ENCODE results near the gene SH3RF1.
A peak's percentile ranks its signal among the peaks of the same experiment; 100 is the strongest.

The SH3RF1 gene

DNA sequence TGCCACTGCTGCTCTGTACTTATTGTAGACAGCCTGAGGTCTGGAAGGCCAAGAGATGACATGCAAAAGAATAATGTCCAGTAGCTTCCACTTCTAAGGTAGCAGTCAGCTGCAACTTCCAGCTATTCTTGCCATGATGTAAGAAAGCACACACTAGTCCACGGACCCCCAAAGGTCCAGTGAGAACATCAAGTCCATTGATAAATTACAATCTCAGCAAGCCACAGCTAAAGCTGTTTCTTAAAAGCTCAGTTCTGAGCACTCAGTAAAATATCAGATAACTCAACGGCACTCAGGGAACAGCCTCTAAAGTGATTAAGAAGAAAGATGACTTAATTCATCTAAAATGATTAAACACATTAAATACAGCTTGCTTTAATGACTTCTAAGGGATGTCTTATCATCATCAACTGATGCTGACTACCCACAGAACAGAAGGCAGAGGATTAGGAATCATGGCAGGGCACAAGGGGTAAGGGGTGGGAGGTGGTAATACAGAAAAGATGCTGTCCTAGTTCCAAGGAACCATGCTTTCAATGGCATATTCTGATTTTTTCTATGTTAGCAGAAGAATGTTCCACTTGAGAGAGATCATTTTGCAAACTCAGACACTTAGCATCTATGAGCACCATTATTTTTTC is 161.6 kb downstream of the SH3RF1 start:
- no peak overlapping the region for H3K9ac ChIP-seq
- no peaks in the 10 kb centered on the region for H3K9me3 ChIP-seq
- H3K4me2 ChIP-seq, result no peak overlapping the region
- H3K4me1 ChIP-seq, result no peaks in the 10 kb centered on the region
- no peaks in the 10 kb centered on the region for H3K27me3 ChIP-seq
- TF ChIP-seq Cebpa-rat (IDR thresholded peaks at IDR 0.05), result no peak
- H3K27ac ChIP-seq, result no peak overlapping the region
- peaks cover 82% of the 10 kb centered on the region for H3K36me3 ChIP-seq
- H3K4me3 ChIP-seq, result no peak overlapping the region
- no peaks in the 10 kb centered on the region for H4K20me1 ChIP-seq

DNA sequence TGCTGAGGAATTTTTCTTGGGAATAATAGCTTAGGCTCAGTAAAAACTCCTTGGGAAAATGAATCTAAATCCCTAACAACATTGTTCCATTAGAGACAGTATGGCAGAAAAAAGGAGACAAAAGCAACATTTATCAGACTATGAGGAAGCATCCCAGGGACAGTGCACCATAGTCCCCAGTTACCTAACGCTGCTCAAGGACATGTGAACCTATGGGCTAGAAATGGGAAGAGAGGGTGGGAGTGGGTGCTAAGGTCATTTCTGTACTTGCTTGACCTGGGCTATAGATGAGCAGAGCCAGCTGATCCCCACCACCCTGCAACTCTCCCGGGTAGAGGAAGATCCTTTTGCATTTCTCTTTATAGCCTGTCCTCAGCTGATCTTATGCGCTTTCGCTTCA is 162.5 kb downstream of the SH3RF1 start:
- no peak overlapping the region for H3K27ac ChIP-seq
- TF ChIP-seq Cebpa-rat (IDR thresholded peaks at IDR 0.05), result no peak
- H4K20me1 ChIP-seq, result no peaks in the 10 kb centered on the region
- no peak overlapping the region for H3K9ac ChIP-seq
- peaks cover 80% of the 10 kb centered on the region for H3K36me3 ChIP-seq
- H3K9me3 ChIP-seq, result no peaks in the 10 kb centered on the region
- H3K4me2 ChIP-seq, result no peak overlapping the region
- H3K4me1 ChIP-seq, result no peaks in the 10 kb centered on the region
- H3K27me3 ChIP-seq, result no peaks in the 10 kb centered on the region
- no peak overlapping the region for H3K4me3 ChIP-seq

DNA sequence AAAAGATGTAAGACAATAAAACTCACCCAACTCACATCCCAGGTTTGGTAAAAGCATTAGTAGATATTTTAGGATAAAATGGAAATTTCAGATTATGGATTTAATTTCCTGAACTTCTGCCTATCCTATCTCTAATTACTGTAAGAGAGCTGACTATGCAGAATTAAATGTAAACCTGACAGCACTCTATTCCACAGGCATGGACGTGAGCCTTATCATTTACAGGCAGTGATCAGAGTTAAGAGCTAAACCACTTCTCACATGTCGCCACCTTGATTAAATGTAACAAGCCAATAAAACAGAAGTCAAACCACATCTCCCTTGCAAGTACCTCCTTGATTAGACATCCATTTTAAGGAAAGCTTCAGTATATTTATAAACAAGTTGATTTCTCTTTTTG is 163.2 kb downstream of the SH3RF1 start:
- H4K20me1 ChIP-seq, result no peaks in the 10 kb centered on the region
- H3K27ac ChIP-seq, result no peak overlapping the region
- no peak overlapping the region for H3K4me2 ChIP-seq
- TF ChIP-seq Cebpa-rat (IDR thresholded peaks at IDR 0.05), result no peak
- H3K36me3 ChIP-seq, result peaks cover 73% of the 10 kb centered on the region
- no peak overlapping the region for H3K4me3 ChIP-seq
- no peaks in the 10 kb centered on the region for H3K9me3 ChIP-seq
- no peaks in the 10 kb centered on the region for H3K4me1 ChIP-seq
- no peak overlapping the region for H3K9ac ChIP-seq
- H3K27me3 ChIP-seq, result no peaks in the 10 kb centered on the region

DNA sequence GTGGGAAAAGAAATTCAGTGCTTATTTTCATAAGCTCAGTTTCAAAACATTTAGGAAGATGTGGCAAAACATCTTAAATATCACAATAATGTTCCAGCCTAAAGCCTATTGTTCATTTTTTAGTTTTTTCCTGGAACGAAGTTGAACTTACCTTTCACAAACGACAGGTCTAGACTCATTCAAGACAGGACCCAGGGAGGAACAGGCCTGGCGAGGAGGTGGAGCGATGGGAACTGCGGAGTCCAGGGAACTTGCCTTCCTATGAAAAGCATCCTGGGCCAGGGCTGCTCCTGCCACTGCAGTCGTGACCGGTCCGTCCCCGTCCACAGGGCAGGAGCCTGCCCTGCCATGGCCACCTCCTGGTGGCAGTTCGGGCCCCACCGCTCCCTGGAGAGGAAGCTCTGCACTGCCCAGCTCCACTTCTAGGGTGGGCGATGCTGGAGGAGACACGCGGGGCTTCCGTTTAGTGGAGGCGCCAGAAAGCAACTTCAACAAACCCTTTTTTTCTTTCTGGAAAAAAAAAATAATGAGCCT is 164.0 kb downstream of the SH3RF1 start:
- TF ChIP-seq Cebpa-rat (IDR thresholded peaks at IDR 0.05), result no peak
- no peaks in the 10 kb centered on the region for H3K27me3 ChIP-seq
- H3K4me3 ChIP-seq, result no peak overlapping the region
- H3K4me1 ChIP-seq, result no peaks in the 10 kb centered on the region
- H3K9ac ChIP-seq, result no peak overlapping the region
- no peaks in the 10 kb centered on the region for H3K9me3 ChIP-seq
- no peaks in the 10 kb centered on the region for H4K20me1 ChIP-seq
- peaks cover 67% of the 10 kb centered on the region for H3K36me3 ChIP-seq
- H3K4me2 ChIP-seq, result no peak overlapping the region
- no peak overlapping the region for H3K27ac ChIP-seq

DNA sequence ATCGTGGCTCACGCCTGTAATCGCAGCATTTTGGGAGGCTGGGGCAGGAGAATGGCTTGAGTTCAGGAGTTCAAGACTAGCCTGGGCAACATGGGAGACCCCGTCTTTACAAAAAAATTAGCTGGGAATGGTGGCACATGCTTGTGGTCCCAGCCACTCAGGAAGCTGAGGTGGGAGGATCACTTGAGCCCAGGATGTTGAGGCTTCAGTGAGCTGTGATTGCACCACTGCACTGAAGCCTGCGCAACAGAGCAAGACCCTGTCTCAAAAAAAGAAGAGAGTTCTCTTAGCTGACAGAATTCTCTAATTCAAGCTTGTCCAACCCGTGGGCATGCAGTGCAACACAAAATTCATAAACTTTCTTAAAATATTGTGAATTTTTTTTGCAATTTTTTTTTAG is 165.1 kb downstream of the SH3RF1 start:
- Histone ChIP-seq H3K4me3 (no peak overlapping the region), H3K4me2 (no peak overlapping the region), H3K4me1 (peaks cover 2% of the 10 kb centered on the region), H3K27me3 (no peaks in the 10 kb centered on the region), H3K27ac (no peak overlapping the region), H3K9me3 (no peaks in the 10 kb centered on the region), H4K20me1 (no peaks in the 10 kb centered on the region), H3K9ac (no peak overlapping the region), H3K36me3 (peaks cover 58% of the 10 kb centered on the region)
- TF ChIP-seq Cebpa-rat (IDR thresholded peaks at IDR 0.05), result no peak

- TF ChIP-seq Cebpa-rat (IDR thresholded peaks at IDR 0.05), result no peak
- Histone ChIP-seq H3K27ac (no peak overlapping the region), H3K4me1 (peaks cover 18% of the 10 kb centered on the region), H3K4me2 (no peak overlapping the region), H4K20me1 (no peaks in the 10 kb centered on the region), H3K4me3 (no peak overlapping the region), H3K9me3 (no peaks in the 10 kb centered on the region), H3K27me3 (no peaks in the 10 kb centered on the region), H3K36me3 (peaks cover 42% of the 10 kb centered on the region), H3K9ac (no peak overlapping the region)
These were observed 166.8 kb downstream of the SH3RF1 start for GRCh38 chr4:169103966-169104412.

- peaks cover 9% of the 10 kb centered on the region; the same call in 1 of the 2 replicates for H3K9me3 ChIP-seq
- no peak overlapping the region for H3K27ac ChIP-seq
- no peak overlapping the region for H3K4me3 ChIP-seq
- H3K9ac ChIP-seq, result no peak overlapping the region
- no peaks in the 10 kb centered on the region for H4K20me1 ChIP-seq
- H3K27me3 ChIP-seq, result no peaks in the 10 kb centered on the region
- H3K4me2 ChIP-seq, result no peak overlapping the region
- peaks cover 40% of the 10 kb centered on the region for H3K36me3 ChIP-seq
- peaks cover 31% of the 10 kb centered on the region for H3K4me1 ChIP-seq
- TF ChIP-seq Cebpa-rat (IDR thresholded peaks at IDR 0.05), result no peak
These were observed 168.7 kb downstream of the SH3RF1 start for GRCh38 chr4:169102026-169102425.

GRCh38 chr4:169100670-169101101 is 170.1 kb downstream of the SH3RF1 start:
- no peak overlapping the region for H3K27ac ChIP-seq
- H3K36me3 ChIP-seq, result peaks cover 38% of the 10 kb centered on the region
- no peak overlapping the region for H3K4me3 ChIP-seq
- H3K9ac ChIP-seq, result no peak overlapping the region
- TF ChIP-seq Cebpa-rat (IDR thresholded peaks at IDR 0.05), result no peak
- H3K27me3 ChIP-seq, result no peaks in the 10 kb centered on the region
- H3K4me2 ChIP-seq, result peak overlapping the region; percentile 50; the same call in 1 of the 2 replicates
- H4K20me1 ChIP-seq, result no peaks in the 10 kb centered on the region
- peaks cover 31% of the 10 kb centered on the region for H3K4me1 ChIP-seq
- peaks cover 10% of the 10 kb centered on the region; the same call in 1 of the 2 replicates for H3K9me3 ChIP-seq

- Histone ChIP-seq H3K9ac (no peak overlapping the region), H3K9me3 (peaks cover 10% of the 10 kb centered on the region; the same call in 1 of the 2 replicates), H3K4me1 (peaks cover 31% of the 10 kb centered on the region), H4K20me1 (no peaks in the 10 kb centered on the region), H3K4me2 (peak overlapping the region; percentile 50), H3K27me3 (no peaks in the 10 kb centered on the region), H3K36me3 (peaks cover 42% of the 10 kb centered on the region), H3K4me3 (no peak overlapping the region), H3K27ac (no peak overlapping the region)
- TF ChIP-seq Cebpa-rat (IDR thresholded peaks at IDR 0.05), result no peak
These were observed 171.0 kb downstream of the SH3RF1 start for GRCh38 chr4:169099771-169100180.

GRCh38 chr4:169098969-169099690 is 171.6 kb downstream of the SH3RF1 start:
- H3K4me2 ChIP-seq, result peak overlapping the region; percentile 50
- H3K36me3 ChIP-seq, result peaks cover 36% of the 10 kb centered on the region
- H3K9me3 ChIP-seq, result peaks cover 10% of the 10 kb centered on the region; the same call in 1 of the 2 replicates
- no peak overlapping the region; the same call in 1 of the 2 replicates for H3K4me3 ChIP-seq
- H3K27me3 ChIP-seq, result no peaks in the 10 kb centered on the region
- H3K4me1 ChIP-seq, result peaks cover 31% of the 10 kb centered on the region
- TF ChIP-seq Cebpa-rat (IDR thresholded peaks at IDR 0.05), result no peak
- no peaks in the 10 kb centered on the region for H4K20me1 ChIP-seq
- H3K9ac ChIP-seq, result no peak overlapping the region
- peak overlapping the region; percentile 44; the same call in 1 of the 2 replicates for H3K27ac ChIP-seq

Data from BLaER1 (cell line).